HG02981 (cell line): ENCODE results near the gene MAMDC2.
A peak's percentile ranks its signal among the peaks of the same experiment; 100 is the strongest.

Source experiments
- ATAC-seq: cut with Tn5 transposase; IDR thresholded peaks from one replicate; pipeline ENCODE4 v1.9.1; 2021; ENCODE audit warnings: mild to moderate bottlenecking, moderate library complexity; ENCODE audit not compliant: unreplicated experiment

MAMDC2 gene

GRCh38 chr9:70060883-70061507 is 17.3 kb downstream of the MAMDC2 start:
- peak; percentile 99 for ATAC-seq

DNA sequence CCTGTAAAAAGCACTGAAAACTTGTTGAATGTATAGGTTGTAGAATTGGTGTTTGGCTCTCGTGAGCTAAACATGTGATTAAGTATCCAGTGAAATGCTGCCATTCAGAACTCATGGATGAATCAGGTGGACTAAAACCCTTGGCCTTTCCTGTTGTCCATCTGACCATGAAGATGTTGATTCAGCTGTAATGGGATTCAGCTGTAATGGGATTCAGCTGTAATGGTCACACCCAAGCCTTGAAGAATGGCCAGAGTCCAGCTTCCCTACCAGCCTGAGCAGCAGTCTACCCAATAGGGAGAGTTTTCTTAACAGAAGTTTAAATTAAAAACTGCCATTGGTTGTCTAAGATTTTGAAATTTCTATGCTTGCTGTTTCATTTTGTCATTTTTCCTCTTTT is 18.1 kb downstream of the MAMDC2 start:
- no peak for ATAC-seq

- no peak for ATAC-seq
Measured at GRCh38 chr9:70064496-70064895, 20.8 kb downstream of the MAMDC2 start.

- no peak for ATAC-seq
Measured at GRCh38 chr9:70065572-70065971, 21.9 kb downstream of the MAMDC2 start.

DNA sequence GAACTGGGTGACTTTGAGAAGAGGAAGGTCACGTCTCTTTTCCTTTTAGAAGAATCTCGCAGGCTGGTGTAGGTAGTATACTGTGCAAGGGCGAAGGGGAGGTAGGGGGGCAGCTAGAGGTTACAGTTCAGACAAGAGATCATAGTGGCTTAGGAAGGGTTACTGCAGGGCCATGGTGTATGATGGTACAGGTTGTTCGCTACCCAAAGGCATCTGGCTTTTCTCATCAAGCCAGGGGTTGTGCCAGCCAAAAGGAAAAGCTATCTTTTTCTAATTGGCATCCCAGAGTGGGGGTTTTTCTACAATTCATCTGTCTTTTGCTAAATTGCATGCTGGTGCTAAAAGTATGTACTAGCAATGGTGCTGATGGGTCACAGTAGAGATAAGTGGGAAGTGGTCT is 22.8 kb downstream of the MAMDC2 start:
- ATAC-seq: no peak

DNA sequence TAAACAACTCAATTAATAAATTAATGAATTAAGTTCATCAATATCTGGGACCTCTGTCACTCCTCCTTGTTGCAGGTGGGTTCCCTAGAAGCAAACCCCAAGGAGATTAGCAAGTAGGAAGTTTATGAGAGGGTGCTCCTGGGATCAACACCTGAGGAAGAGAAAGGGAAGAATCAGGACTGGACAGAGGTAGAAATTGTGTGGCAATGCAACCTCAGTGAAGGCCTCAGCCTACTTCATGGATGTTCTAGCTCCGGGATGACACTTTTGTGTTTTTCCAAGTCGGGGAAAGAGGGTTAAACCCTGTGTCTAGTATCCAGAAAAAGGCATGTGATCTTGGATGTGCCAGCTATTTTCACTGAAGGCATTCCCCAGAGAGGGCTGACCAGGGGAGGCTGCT is 23.2 kb downstream of the MAMDC2 start:
- no peak for ATAC-seq

GRCh38 chr9:70069704-70070103 is 26.1 kb downstream of the MAMDC2 start:
- no peak for ATAC-seq

- ATAC-seq: no peak
Measured at GRCh38 chr9:70073193-70073592, 29.5 kb downstream of the MAMDC2 start.

GRCh38 chr9:70073756-70074155 is 30.1 kb downstream of the MAMDC2 start:
- no peak for ATAC-seq

DNA sequence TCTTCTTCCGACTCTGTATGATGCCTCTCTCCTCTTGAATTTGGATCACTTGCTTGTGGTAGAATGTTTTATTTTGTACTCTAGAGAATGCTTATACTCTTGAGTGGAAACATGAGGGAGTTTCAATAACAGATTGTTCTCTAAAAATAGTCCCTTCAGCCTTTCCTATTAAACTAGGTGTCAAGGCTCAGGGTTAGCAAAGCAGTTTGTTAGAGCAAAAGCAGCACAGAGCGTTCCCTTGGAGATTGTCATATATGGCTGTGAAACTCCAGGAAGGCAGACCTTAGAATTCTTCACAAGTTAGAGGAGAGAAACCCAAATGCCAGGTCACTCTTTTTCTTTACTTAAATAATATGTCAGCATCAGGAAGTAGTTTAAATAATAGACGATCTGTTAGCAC is 33.0 kb downstream of the MAMDC2 start:
- ATAC-seq: no peak

DNA sequence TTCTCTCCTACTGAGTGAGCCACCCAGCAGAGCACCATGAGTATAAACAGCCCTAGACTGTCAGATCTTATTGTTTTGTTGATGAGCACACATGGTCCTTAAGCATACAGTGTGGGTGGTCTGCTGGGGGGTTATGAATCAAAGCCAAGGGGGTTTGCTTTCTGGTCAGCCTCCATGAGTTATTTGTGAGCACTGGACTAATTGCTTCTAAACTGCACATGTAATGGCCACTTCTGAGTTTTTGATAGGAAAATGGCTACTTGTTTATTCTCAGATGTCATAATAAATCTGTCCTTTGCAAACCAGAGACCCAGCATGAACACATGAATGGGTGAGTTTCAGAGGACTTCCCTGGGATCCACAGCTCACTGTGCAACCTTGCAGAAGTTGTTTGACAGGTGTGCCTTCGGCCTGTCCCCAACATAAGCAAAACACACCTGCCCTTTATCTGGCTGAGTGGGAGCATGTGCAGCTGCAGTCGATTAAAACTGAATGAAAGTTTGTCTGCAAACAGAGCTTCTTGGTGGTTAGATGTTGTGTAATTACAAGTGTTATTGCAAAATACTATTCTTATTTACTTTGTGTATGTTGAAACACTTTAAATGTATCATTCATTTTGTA is 35.9 kb downstream of the MAMDC2 start:
- no peak for ATAC-seq

GRCh38 chr9:70080481-70081119 is 37.0 kb downstream of the MAMDC2 start:
- ATAC-seq: no peak

DNA sequence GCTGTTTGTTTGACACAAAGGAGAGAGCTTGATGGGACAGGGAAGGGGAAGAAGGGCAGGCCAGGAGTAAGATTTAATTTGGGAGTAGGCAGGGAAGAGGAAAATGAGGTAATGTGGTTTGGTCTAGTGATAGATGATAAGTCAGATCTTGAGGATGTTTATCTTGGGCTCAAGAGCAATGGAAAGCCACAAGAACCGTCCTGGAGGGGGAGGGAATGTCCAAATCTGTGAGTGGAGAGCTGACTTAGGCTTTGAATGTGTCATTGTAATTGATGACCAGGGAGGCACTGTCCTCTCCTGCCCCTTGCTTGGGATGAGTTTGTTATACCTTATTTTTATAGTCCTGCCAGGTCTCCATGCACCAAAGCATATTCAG is 37.5 kb downstream of the MAMDC2 start:
- ATAC-seq: no peak

DNA sequence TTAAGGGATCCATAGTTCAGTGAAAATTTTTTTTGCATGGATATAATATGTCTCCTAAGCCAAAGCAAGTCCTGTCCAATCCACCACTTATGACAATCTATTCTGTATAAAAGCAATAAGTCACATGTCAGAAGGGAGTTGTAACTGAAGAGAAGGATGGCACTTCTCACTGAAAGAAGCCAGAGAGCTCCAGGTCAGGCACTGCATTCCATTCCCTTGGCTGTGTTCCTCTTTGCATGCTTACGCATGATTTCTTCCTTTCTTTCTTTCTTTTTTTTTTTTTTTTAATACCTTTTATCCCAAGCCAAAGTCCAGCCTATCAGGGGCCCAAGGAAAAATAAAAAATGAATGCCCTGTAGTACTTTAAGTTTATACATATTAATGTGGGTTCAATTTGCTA is 39.8 kb downstream of the MAMDC2 start:
- ATAC-seq: no peak

DNA sequence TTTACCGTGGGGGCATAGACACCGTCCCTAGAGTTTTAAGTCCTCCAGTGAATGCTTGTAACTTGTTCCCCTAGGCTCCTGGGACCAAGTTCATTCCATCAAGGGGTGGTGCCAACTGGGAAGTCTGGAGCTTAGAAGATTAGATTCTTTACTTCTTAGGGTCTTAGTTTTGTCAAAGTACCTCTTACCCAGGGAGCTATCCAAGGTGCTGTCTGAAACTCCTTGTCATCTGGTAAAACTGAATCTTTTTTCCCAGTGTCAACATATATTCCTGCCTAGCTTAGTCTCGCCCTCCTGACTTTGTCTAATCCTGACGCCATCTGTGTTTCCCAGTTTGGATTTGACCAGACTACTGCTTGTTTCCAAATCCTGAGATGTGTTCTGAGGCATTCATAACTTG is 41.6 kb downstream of the MAMDC2 start:
- no peak for ATAC-seq

- no peak for ATAC-seq
Measured at GRCh38 chr9:70091103-70091502, 47.5 kb downstream of the MAMDC2 start.

GRCh38 chr9:70091572-70091971 is 47.9 kb downstream of the MAMDC2 start:
- ATAC-seq: no peak

- no peak for ATAC-seq
Measured at GRCh38 chr9:70092190-70092589, 48.5 kb downstream of the MAMDC2 start.

- no peak for ATAC-seq
Measured at GRCh38 chr9:70093095-70093494, 49.4 kb downstream of the MAMDC2 start.

DNA sequence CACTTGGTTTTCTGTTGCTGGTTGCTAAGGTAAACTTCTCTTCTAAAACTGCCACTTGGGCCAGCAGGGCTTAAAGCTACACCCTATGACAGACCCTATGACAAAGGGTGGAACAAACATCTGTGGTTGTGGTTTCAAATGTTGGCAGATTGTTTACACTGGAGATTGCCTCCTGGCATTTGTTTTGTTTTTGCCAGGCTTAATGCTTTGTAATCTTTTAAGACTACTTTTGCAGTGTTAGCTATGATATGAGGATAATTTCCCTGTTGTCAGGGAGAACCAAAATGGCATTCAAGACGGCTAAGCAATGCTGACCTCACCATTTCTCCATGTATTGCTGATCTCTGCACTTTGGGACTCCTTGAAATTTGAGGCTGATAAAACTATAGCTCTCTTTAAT is 50.3 kb downstream of the MAMDC2 start:
- ATAC-seq: no peak

- no peak for ATAC-seq
Measured at GRCh38 chr9:70094747-70095146, 51.1 kb downstream of the MAMDC2 start.

DNA sequence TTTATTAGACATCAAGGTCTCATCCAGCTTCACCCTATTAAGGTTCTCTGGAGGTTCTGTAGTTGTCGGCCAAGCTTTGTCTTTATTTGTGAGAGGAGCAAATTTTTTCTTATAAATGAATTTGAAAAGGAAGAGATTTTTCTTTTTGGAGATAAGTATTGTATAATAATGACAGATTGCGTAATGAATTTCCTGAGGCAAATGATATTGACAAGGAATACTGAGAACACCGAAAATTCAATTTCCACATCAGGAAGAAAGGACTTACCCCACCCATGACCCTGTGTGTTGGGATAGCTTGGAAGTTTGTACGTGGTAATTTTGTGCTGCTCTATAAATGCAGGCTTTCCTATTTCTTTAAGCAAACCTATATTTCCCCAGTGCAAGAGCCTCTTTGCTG is 53.5 kb downstream of the MAMDC2 start:
- no peak for ATAC-seq

DNA sequence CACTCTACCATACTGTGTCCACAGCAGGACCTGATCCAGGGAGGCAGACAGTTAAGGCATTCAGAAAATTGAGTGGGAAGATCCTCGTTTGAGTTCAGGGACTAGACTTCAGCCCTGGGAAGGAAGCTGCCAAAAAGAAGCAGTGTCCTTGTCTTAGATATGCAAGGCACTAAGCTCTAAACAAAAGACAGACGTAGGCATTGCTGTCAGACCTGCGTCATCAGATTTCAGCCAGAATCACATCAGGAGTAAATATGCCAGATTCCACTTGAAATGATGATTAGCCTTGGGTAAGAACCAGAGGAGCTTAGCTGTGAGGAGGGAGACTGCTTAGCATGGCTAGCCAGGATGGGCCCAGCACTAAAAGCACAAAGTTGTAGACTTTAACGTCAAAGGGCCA is 56.7 kb downstream of the MAMDC2 start:
- no peak for ATAC-seq
